ENCODE results near the gene GPR132. TPM values are rescaled to one million over a fixed set of nuclear protein-coding genes. Genes with fewer than 3 reads are reported as not detected.

The GPR132 gene
- total and polyA plus RNA-seq, 2 of the 8 experiments (the other 6 are each of a cell fraction or from before 2014, with no cell fraction given): 0.11 TPM; not detected in 1

GRCh38 chr14:105010891-105011291, 54.3 kb downstream of the GPR132 start:
- no peak overlapping the region for H2AK5ac ChIP-seq (ENCODE audit: low read depth, low read length)
- CTCF ChIA-PET (ENCODE audit: partially characterized antibody): interaction anchor here (1.3 to 1.7 kb wide), 5 partner anchors 8 to 85 kb away, joined by 3 to 5 read pairs (median 3); partner anchors contain the start of gene GPR132
- TF ChIP-seq CBX8 (IDR thresholded peaks at IDR 0.05; ENCODE audit: borderline replicate concordance, low read depth, low read length) (no peak), CHD1 (IDR thresholded peaks at IDR 0.05; ENCODE audit: low read depth, low read length) (no peak), CTBP2 (IDR thresholded peaks at IDR 0.05; ENCODE audit: borderline replicate concordance, insufficient read depth, insufficient read length, low read length) (no peak), MAFK (IDR thresholded peaks at IDR 0.05; ENCODE audit: low read depth, low read length) (no peak), GTF2F1 (IDR thresholded peaks at IDR 0.05; ENCODE audit: borderline replicate concordance, low read depth, low read length) (no peak), HDAC2 (IDR thresholded peaks at IDR 0.05; ENCODE audit: borderline replicate concordance in 1 of 2, low read depth in 2 of 2, low read length in 2 of 2) (no peak), TEAD4 (IDR thresholded peaks at IDR 0.05; ENCODE audit: low read depth, low read length) (no peak), RFX5 (IDR thresholded peaks at IDR 0.05; ENCODE audit: borderline replicate concordance, low read depth, low read length) (no peak), KDM4A (IDR thresholded peaks at IDR 0.05; ENCODE audit: low read depth, low read length, severe bottlenecking) (no peak), JUN (IDR thresholded peaks at IDR 0.05; ENCODE audit: low read depth, low read length) (no peak), SUZ12 (IDR thresholded peaks at IDR 0.05; ENCODE audit: low read length) (no peak)
- TF ChIP-seq, protein P1, sequence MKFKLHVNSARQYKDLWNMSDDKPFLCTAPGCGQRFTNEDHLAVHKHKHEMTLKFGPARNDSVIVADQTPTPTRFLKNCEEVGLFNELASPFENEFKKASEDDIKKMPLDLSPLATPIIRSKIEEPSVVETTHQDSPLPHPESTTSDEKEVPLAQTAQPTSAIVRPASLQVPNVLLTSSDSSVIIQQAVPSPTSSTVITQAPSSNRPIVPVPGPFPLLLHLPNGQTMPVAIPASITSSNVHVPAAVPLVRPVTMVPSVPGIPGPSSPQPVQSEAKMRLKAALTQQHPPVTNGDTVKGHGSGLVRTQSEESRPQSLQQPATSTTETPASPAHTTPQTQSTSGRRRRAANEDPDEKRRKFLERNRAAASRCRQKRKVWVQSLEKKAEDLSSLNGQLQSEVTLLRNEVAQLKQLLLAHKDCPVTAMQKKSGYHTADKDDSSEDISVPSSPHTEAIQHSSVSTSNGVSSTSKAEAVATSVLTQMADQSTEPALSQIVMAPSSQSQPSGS (IDR thresholded peaks at IDR 0.05; ENCODE audit: low read length): no peak

More at GRCh38 chr14:105010891-105011291, 54.3 kb downstream of the GPR132 start:
- Histone ChIP-seq H3K9me3 (ENCODE audit: insufficient read depth in 2 of 2, low read depth in 1 of 2, low read length in 1 of 2) (no peaks in the 10 kb centered on the region), H3K79me2 (ENCODE audit: control insufficient read depth in 1 of 2, insufficient read depth in 2 of 2, low read length in 2 of 2) (peaks cover 33 to 58% of the 10 kb centered on the region in 2 experiments), H3K36me3 (ENCODE audit: control insufficient read depth in 2 of 4, insufficient read depth in 4 of 4, low read length in 3 of 4) (peaks cover 12 to 35% (median 25%) of the 10 kb centered on the region in 4 experiments; a peak in 7 of 8 replicates), H3K56ac (replicated peaks; ENCODE audit: insufficient read length, low read depth, low read length) (no peak overlapping the region), H2BK120ac (replicated peaks; ENCODE audit: low read depth, low read length) (no peak overlapping the region), H4K91ac (replicated peaks; ENCODE audit: insufficient read length, low read length) (no peak overlapping the region), H3K4ac (replicated peaks; ENCODE audit: insufficient read length, low read depth, low read length) (no peak overlapping the region), H3K79me1 (ENCODE audit: low read depth, low read length) (peaks cover 9% of the 10 kb centered on the region), H2AFZ (ENCODE audit: low read length) (no peak overlapping the region), H2BK20ac (ENCODE audit: low read length) (no peak overlapping the region), H2BK5ac (ENCODE audit: low read depth, low read length) (no peak overlapping the region), H3K9ac (replicated peaks in 1 of 4; ENCODE audit: extremely low read depth in 1 of 4, low read depth in 3 of 4, low read length in 3 of 4) (no peak overlapping the region), H2BK12ac (ENCODE audit: low read depth, low read length) (no peak overlapping the region), H3K4me1 (replicated peaks in 1 of 4; ENCODE audit: control insufficient read depth in 3 of 4, insufficient read depth in 4 of 4, low read length in 3 of 4) (peaks cover 4 to 9% (median 6%) of the 10 kb centered on the region in 4 experiments; a peak in 6 of 7 replicates), H3K18ac (ENCODE audit: extremely low read depth, low read length) (no peak overlapping the region), H3K4me2 (ENCODE audit: insufficient read depth in 1 of 2, low read depth in 2 of 2, low read length in 2 of 2) (no peak overlapping the region), H3K4me3 (ENCODE audit: extremely low read depth in 1 of 4, insufficient read depth in 2 of 4, low read depth in 3 of 4, low read length in 4 of 4) (no peak overlapping the region), H4K8ac (ENCODE audit: extremely low read depth, insufficient read depth, low read length) (no peak overlapping the region), H3K23me2 (ENCODE audit: low read depth, low read length) (no peaks in the 10 kb centered on the region), H3K14ac (ENCODE audit: insufficient read length) (no peak overlapping the region), H4K20me1 (replicated peaks in 1 of 2; ENCODE audit: control insufficient read depth in 1 of 2, insufficient read depth in 2 of 2, low read length in 2 of 2) (peaks cover 38 to 64% of the 10 kb centered on the region in 2 experiments), H4K5ac (ENCODE audit: insufficient read length, low read depth, low read length) (no peak overlapping the region), H2BK15ac (ENCODE audit: low read length) (no peak overlapping the region), H3K27ac (ENCODE audit: low read depth, low read length) (no peak overlapping the region), H3K27me3 (replicated peaks in 1 of 4; ENCODE audit: control insufficient read depth in 3 of 4, extremely low read depth in 1 of 4, insufficient read depth in 3 of 4, low read length in 3 of 4) (no peaks in the 10 kb centered on the region), H3K23ac (ENCODE audit: insufficient read length) (no peak overlapping the region)
- DNase-seq (ENCODE audit: low read depth in 1 of 2, low spot score in 2 of 2) (no peak), FAIRE-seq (no peak)
- POLR2A ChIA-PET (ENCODE audit: partially characterized antibody): no interaction called here
- WGBS, 2 experiments (ENCODE audit: extremely low coverage in 1 of 2, insufficient coverage in 1 of 2, insufficient read length in 1 of 2, insufficient replicate concordance in 2 of 2, low coverage in 1 of 2, low lambda C conversion rate in 2 of 2, missing lambda C conversion rate in 1 of 2): 90% methylated on average over 17 of the region's 17 CpGs; no CpG with 5 or more reads in 1 of the 2 experiments

Data from H1 (cell line).